HG03460 (cell line): ENCODE measurements around the gene AFAP1L2.

Source experiments
- ATAC-seq: cut with Tn5 transposase; IDR thresholded peaks from one replicate; pipeline ENCODE4 v1.9.1; 2021; ENCODE audit not compliant: unreplicated experiment

Gene AFAP1L2

DNA sequence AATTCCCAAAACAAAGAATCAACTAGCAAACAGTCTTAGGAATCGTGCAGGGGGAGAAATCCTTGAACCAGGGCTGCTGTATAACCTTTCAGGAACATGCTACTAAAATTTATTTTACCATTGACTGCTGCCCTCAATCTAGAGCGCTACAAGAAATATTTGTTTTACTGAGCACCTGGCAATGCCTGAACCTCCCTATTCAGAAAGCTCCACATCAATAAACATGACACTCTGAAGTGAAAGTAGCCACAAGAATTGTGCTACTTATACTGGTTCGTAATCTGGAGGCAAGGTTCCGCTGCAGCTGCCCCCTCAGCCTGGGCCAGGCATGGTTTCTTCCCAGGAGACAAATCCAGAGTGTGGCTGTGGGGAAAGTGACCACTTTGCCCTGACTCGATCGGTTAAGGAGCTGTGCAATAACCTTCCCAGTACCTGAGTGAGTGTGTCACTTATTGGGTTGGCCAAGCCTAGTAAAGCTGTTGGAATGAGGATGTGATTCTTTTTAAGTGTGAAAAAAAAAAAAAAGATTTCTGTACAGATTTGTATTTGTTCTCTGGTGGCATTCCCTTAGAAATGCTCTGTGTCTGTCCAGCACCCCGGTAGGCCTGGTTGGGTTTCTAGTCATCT lies 157.5 kb downstream of the AFAP1L2 start:
- ATAC-seq, result no peak

DNA sequence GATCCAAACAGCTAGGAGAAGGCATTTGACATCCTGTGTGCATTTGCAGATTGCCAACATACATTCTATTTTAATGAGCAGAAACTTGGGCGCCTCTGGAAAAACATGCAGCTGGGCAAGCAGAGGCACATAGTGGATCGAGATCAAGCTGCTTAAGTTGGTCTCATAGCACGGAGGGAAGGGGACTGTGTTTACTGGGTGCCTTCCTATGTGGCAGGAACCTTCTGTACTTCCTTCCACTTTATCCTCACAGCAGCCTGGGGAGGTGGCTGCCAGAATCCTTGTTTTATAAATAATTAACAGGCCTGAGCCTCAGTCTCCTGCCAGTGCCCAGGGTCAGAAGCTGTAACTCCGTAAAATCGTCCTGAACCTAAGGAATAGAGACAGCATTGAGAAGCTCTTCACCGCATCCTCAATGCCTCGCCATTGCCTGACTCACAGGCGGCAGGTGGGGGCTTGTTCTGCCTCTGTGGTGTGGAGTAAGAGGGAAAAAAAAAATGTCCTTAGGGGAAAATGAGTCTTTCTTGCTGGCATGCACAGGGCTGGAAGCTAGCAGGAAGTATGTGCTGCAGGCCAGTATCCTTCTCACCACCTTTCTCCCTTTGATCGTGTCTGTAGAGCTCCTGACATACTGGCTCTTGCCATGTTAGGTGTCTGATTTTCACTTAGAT lies 159.0 kb downstream of the AFAP1L2 start:
- ATAC-seq, result no peak
